PC-9 (cell line): ENCODE data around the gene ACSS3. TPM values are rescaled to one million over a fixed set of nuclear protein-coding genes. Genes with fewer than 3 reads are reported as not detected.

ENCODE experiments used
- BruUV-seq: library from RNA; stranded (reverse); fragments of 400-500 nt; replicated peaks from 2 replicates; lab custom pipeline; 2021; lab: Mats Ljungman, UMichigan
- CTCF ChIA-PET: fragments of 300-600 bp; sonication (Branson Sonifier 250); formaldehyde crosslinking; loops from one replicate; lab custom pipeline; 2022; ENCODE audit warnings: antibody characterized with exemption; lab: Charles Lee
- POLR2A ChIA-PET: fragments of 300-600 bp; sonication (Branson Sonifier 250); formaldehyde crosslinking; loops from one replicate; lab custom pipeline; 2022; ENCODE audit warnings: antibody characterized with exemption; ENCODE audit not compliant: unreplicated experiment; lab: Charles Lee
- DNase-seq, 2 experiments: peaks; one replicate each; pipeline versions ENCODE4 v3.0.0 to v3.0.0-alpha.2; 2015 to 2022; ENCODE audit warnings: mixed read lengths in 1 of 2
- H2AFZ ChIP-seq: fragments of 200-600 bp; sonication (generic); 2 replicates; pipeline ENCODE4 v1.8.1; 2017; ENCODE audit warnings: antibody characterized with exemption
- H3F3A ChIP-seq: fragments of 200-600 bp; sonication (generic); 2 replicates; pipeline ENCODE4 v1.8.1; 2017; ENCODE audit warnings: antibody characterized with exemption, mild to moderate bottlenecking, low read depth; ENCODE audit not compliant: insufficient read depth
- H3K27ac ChIP-seq: fragments of 200-600 bp; sonication (generic); 2 replicates; pipeline ENCODE4 v1.6.1; 2016; ENCODE audit warnings: mixed run types
- H3K27me3 ChIP-seq: fragments of 200-600 bp; sonication (generic); 2 replicates; pipeline ENCODE4 v1.6.1; 2016; ENCODE audit warnings: low read depth, mixed run types; ENCODE audit not compliant: insufficient read depth
- H3K36me3 ChIP-seq: fragments of 200-600 bp; sonication (generic); 2 replicates; pipeline ENCODE4 v1.6.1; 2016; ENCODE audit warnings: low read depth, mixed run types
- H3K4me1 ChIP-seq: fragments of 200-600 bp; sonication (generic); replicated peaks from 2 replicates; pipeline ENCODE4 v1.6.1; 2016; ENCODE audit warnings: mixed run types; ENCODE audit not compliant: insufficient read depth
- H3K4me2 ChIP-seq: fragments of 200-600 bp; sonication (generic); 2 replicates; pipeline ENCODE4 v1.6.1; 2017; ENCODE audit warnings: mixed run types
- H3K4me3 ChIP-seq: fragments of 200-600 bp; sonication (generic); 2 replicates; pipeline ENCODE4 v1.6.1; 2016; ENCODE audit warnings: mixed run types
- H3K79me2 ChIP-seq: fragments of 200-600 bp; sonication (generic); 2 replicates; pipeline ENCODE4 v1.6.1; 2017; ENCODE audit warnings: low read depth, mixed run types
- H3K9me2 ChIP-seq: fragments of 200-600 bp; sonication (generic); 2 replicates; pipeline ENCODE4 v1.8.1; 2017; ENCODE audit warnings: mild to moderate bottlenecking; ENCODE audit not compliant: insufficient read depth
- H3K9me3 ChIP-seq: fragments of 200-600 bp; sonication (generic); 2 replicates; pipeline ENCODE4 v1.8.1; 2016; ENCODE audit warnings: low read depth; ENCODE audit not compliant: insufficient read depth
- H4K20me1 ChIP-seq: fragments of 200-600 bp; sonication (generic); 2 replicates; pipeline ENCODE4 v1.8.1; 2017; ENCODE audit not compliant: insufficient read depth
- CTCF ChIP-seq: fragments of 200-600 bp; sonication (generic); conservative IDR thresholded peaks from 2 replicates; pipeline ENCODE4 v1.6.1; 2017; ENCODE audit warnings: mixed run types, antibody characterized with exemption, mild to moderate bottlenecking, moderate library complexity
- EZH2 ChIP-seq: fragments of 200-600 bp; sonication (generic); IDR thresholded peaks from 2 replicates; pipeline ENCODE4 v1.8.0; 2017; ENCODE audit warnings: antibody characterized with exemption, low read depth
- intact Hi-C: fragments of 100-400 bp; cut with micrococcal nuclease; formaldehyde crosslinking; loops from one replicate; pipeline ENCODE4 v1.10.0; 2022; ENCODE audit not compliant: unreplicated experiment
- total RNA-seq: library from RNA; stranded (reverse); gene quantifications from 2 replicates; pipeline ENCODE4 v1.2.3, GENCODE V29; 2021

Gene ACSS3
- total RNA-seq, 1 experiment from 2014 or later = 8.5 TPM

- Histone ChIP-seq H3K36me3 (no peaks in the 10 kb centered on the region), H4K20me1 (no peaks in the 10 kb centered on the region), H3K4me2 (no peak overlapping the region), H3K27ac (no peak overlapping the region), H3K4me1 (no peaks in the 10 kb centered on the region), H3K9me3 (no peaks in the 10 kb centered on the region), H2AFZ (no peak overlapping the region), H3K9me2 (no peaks in the 10 kb centered on the region), H3F3A (no peaks in the 10 kb centered on the region), H3K79me2 (no peaks in the 10 kb centered on the region), H3K27me3 (no peaks in the 10 kb centered on the region), H3K4me3 (no peak overlapping the region)
- ChIA-PET CTCF (no interaction called here), POLR2A (no interaction called here)
- TF ChIP-seq CTCF (no peak), EZH2 (no peak)
- DNase-seq = no peak
- BruUV-seq = no TSS peak
- intact Hi-C loops = no loop called here
These were observed 69.5 kb downstream of the ACSS3 start for GRCh38 chr12:81147292-81147919.

- ChIA-PET POLR2A (no interaction called here), CTCF (no interaction called here)
- H3K36me3 ChIP-seq = no peaks in the 10 kb centered on the region
- no peak overlapping the region for H3K4me3 ChIP-seq
- H3K27ac ChIP-seq = no peak overlapping the region
- H3K27me3 ChIP-seq = no peaks in the 10 kb centered on the region
- intact Hi-C loops = no loop called here
- H3K9me3 ChIP-seq = no peaks in the 10 kb centered on the region
- BruUV-seq = no TSS peak
- H3K4me1 ChIP-seq = no peaks in the 10 kb centered on the region
- no peak overlapping the region for H3K4me2 ChIP-seq
- no peaks in the 10 kb centered on the region for H3K79me2 ChIP-seq
- H3K9me2 ChIP-seq = no peaks in the 10 kb centered on the region
- no peak for DNase-seq
- H2AFZ ChIP-seq = no peak overlapping the region
- H3F3A ChIP-seq = no peaks in the 10 kb centered on the region
- H4K20me1 ChIP-seq = no peaks in the 10 kb centered on the region
- TF ChIP-seq CTCF (no peak), EZH2 (no peak)
These were observed 72.5 kb downstream of the ACSS3 start for GRCh38 chr12:81150382-81150781.

- peaks cover 1% of the 10 kb centered on the region; the same call in 1 of the 2 replicates for H3K9me2 ChIP-seq
- no peaks in the 10 kb centered on the region for H3K27me3 ChIP-seq
- H3K27ac ChIP-seq = no peak overlapping the region
- no peaks in the 10 kb centered on the region for H3K9me3 ChIP-seq
- H3F3A ChIP-seq = no peaks in the 10 kb centered on the region
- no peak overlapping the region for H3K4me2 ChIP-seq
- no peaks in the 10 kb centered on the region for H4K20me1 ChIP-seq
- ChIA-PET POLR2A (no interaction called here), CTCF (no interaction called here)
- H3K79me2 ChIP-seq = no peaks in the 10 kb centered on the region
- H3K36me3 ChIP-seq = no peaks in the 10 kb centered on the region
- DNase-seq = no peak
- intact Hi-C loops = no loop called here
- no TSS peak for BruUV-seq
- H2AFZ ChIP-seq = no peak overlapping the region
- no peak overlapping the region for H3K4me3 ChIP-seq
- no peak for TF ChIP-seq EZH2
- TF ChIP-seq CTCF = no peak
- H3K4me1 ChIP-seq = no peaks in the 10 kb centered on the region
These were observed 82.0 kb downstream of the ACSS3 start for GRCh38 chr12:81159856-81160255.
